HG03439 (cell line): ENCODE data around the gene PIGT.

ENCODE experiments used
- ATAC-seq: cut with Tn5 transposase; IDR thresholded peaks from one replicate; pipeline ENCODE4 v1.9.1; 2021; ENCODE audit warnings: mild to moderate bottlenecking, moderate library complexity; ENCODE audit not compliant: unreplicated experiment

The PIGT gene

DNA sequence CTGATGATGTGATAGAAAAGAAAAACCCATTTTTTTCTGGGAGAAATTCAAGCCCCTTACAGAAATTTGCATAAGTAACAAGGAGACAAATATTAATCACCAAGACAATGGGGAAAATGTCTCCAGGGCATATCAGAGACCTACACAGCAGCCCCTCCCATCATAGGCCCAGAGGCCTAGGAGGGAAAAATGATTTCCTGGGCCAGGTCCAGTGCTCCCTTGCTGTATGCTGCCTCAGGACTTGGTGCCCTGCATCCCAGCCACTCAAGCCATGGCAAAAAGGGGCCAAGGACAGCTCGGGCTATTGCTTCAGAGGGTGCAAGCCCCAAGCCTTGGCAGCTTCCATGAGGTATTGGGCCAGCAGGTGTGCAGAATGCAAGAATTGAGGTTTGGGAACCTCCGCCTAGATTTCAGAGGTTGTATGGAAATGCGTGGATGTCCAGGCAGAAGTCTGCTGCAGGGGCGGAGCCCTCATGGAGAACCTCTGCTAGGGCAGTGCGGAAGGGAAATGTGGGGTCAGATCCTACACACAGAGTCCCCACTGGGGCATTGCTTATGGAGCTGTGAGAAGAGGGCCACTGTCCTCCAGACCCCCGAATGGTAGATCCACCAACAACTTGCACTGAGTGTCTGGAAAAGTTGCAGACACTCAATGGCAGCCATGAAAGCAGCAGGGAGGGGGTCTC, 15.5 kb upstream of the PIGT start:
- no peak for ATAC-seq

GRCh38 chr20:45402946-45403345, 13.0 kb upstream of the PIGT start:
- no peak for ATAC-seq

GRCh38 chr20:45404438-45404837, 11.5 kb upstream of the PIGT start:
- ATAC-seq: no peak

DNA sequence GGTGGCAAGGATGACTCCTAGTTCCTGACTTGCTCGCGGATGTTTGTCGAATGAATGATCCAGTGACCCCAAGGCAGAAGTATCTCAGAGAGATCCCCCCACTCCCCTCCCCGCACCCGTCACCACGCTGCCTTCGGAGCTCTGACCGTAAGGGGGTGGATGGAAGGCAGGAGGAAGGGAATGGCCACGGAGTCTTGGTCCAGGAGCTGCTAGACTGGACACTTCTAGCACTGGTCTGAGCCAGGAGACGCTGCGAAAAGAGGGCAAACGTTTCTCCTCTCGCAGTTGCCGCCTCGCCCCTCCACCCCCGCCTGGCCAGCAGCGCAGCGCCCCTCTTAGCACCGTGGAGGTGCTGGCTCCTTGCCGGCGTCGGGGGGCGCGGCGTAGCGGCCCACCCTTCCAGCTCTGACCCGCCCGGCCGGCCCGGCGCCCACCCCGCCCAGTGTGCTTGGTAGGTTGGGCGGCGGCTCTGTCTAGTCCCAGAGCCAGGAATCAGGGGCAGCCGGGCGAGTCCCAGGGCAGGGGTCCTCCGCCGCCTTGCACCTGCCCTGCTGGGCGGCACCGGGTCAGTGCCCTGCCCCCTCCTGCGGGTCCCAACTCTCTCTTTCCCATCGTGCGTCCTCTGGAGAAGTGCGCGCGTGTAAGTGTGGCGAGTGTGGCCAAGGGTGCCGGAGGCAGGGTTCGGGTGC, 10.2 kb upstream of the PIGT start:
- no peak for ATAC-seq

GRCh38 chr20:45406260-45407066, 9.5 kb upstream of the PIGT start:
- no peak for ATAC-seq

DNA sequence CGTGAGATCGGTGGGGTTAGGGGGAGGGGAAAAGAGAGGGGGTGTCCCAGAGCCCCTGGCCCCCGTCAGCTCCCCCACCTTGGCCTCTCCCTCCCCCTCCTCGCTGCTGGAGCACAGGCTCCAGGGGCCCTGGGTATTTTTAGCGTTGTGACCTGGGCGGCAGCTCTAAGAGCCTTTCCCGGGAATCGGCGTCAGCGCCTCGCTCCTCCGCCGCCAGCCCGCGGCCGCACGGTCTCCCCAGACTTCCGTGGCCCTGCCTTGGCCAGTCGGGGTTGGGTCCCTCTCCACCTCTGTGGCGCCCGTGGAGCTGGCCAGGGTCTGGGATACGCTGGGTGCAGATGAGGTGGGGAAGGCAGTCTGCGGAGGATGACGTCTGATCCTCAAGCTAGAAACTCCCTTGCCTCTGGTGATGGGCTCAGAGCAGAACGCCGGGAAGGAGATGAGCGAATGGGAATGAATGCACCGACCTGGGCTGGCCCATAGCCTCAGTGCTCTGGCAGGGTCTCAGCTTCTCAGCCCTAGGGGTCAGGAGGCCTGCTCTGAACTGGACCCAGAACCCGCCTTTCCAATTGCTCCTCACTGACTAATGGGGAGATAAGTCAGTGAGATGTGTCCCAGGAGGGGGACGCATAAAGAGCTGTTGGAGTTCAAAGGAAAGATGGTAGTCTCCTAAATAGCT, 8.7 kb upstream of the PIGT start:
- ATAC-seq: no peak

DNA sequence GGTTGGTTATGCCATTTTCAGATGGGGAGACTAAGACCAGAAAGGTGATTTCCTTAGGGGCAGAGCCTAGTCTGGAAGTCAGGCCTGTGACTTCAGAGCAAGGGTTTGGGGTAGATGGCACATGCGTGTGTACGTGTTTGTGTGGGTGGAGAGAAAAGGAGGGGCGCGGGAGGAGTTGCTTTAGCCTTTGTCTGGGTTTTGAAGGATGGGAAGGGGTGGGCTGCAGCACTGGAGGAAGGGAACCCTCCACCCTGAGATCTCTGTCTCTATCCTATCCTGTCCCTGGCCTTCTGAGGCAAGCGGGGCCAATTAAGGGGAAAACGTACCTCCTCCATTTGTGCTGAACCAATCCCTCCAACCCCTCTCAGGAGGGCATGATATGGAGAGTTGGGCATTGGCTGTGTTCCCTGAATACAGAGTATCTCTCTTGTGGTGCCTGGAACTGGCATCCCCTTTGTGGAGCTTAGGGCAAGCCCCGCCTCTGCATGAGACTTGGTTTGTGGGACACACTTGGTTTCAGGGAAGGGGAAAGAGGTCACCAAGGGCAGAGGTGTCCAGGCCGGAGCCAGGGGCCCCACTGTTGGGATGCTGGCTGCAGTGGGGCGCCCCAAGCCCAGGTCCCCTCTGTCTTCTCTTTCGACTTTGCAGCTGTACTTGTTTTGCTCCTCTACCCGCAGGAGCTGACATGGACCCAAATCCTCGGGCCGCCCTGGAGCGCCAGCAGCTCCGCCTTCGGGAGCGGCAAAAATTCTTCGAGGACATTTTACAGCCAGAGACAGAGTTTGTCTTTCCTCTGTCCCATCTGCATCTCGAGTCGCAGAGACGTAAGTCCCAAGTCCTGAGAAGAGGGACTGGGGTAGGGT, 7.9 kb upstream of the PIGT start, which contains the start of gene DBNDD2:
Gene DBNDD2, plus strand, starts transcription at position 507 of the 863 bp plus-strand sequence. Its CDS starts 179 bp downstream, at position 686.
- ATAC-seq: no peak

GRCh38 chr20:45408646-45409213, 7.2 kb upstream of the PIGT start:
- ATAC-seq: no peak

GRCh38 chr20:45409521-45410272, 6.2 kb upstream of the PIGT start:
- no peak for ATAC-seq

- no peak for ATAC-seq
These were observed 5.1 kb upstream of the PIGT start for GRCh38 chr20:45410887-45411286.

DNA sequence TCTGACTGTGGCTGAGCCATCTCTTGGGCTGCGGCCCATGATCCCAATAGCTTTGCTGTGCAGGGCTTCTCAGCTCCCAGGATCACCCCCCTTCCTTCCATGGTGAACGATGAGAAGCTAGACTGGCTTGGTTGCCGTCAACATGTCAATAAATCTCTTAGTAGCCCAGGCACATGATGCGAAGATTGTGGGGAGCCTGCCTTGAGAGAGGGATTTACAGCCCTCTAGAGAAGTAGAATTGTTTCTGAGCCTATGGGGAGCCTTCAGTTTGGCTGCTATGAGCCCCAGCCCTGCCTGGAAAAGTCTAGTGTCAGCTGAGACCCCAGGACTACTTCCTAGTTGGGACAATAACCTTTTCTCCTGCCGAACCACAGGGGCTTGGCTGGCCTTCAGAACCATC, 3.3 kb upstream of the PIGT start:
- ATAC-seq: no peak

DNA sequence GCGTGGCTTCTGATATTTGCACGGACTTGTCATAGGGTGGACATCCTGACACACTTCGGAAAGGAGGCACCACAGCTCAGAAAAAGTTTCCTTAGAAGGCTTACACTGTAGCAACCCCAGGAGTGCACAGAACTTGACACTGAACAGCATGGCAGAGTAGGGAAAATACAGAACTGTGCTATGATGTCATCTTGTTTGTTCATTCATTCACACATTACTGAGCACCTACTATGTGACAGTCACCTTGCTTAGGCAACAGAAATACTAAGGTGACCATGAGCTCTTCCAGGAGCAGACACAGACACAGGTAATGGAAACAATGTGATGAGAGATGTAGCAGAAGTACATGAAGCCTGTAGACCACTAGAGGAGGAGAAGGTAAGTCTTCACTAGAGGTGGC, 2.5 kb upstream of the PIGT start:
- no peak for ATAC-seq

GRCh38 chr20:45416917-45417316, 976 bp downstream of the PIGT start:
- no peak for ATAC-seq

DNA sequence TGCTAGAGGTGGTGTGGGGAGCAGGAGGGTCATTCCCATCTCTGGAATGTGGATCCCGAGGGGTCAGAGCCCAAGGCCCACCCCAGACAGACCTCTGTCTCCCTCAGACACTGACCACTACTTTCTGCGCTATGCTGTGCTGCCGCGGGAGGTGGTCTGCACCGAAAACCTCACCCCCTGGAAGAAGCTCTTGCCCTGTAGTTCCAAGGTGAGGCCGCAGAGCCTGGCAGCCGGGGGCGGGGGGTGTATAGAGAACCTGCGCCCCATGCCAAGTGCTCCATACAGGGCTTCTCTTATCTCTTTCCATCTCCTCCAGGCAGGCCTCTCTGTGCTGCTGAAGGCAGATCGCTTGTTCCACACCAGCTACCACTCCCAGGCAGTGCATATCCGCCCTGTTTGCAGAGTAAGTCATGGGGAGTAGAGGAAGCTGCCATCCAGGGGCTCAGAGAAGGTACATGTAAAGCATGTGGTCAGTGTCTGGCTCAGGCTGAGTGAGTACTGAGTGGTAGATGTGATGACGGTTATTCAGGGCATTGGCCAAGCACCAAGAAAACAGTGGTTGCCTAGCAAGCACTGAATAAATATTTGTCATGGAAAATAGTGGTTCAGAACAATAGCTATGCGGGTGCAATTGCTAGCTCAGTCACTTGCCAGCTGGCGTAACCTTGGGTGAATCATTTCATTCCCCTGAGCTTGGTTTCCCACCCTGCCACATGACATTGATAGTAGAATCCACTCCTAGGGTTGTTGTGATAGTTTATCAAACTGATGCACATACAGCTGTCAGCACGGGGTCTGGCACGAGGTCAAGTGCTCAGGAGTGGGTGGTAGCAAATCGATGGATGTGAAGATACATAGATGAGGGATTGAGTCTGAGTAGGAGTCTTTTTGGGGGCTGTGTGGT, 3.5 kb downstream of the PIGT start:
- peak; percentile 72 for ATAC-seq

GRCh38 chr20:45420125-45420524, 4.2 kb downstream of the PIGT start:
- ATAC-seq: no peak

DNA sequence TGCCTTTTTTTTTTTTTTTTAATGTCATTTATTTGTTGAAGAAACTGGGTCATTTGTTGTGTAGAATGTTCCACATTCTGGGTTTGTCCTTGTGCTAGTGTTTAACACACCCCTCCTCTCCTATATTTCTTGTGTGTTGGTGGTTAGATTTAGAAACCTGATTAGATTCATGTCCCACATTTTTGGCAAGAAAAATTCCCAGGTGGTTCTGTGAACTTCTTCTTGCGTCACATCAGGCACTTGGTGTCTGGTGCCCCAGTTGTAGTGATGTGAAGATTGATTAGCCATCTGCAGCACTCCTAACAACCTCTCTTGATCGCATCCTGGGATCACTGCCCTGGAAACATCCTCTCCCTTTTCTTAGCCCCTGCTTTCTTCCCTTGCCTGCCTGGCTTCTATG, 7.8 kb downstream of the PIGT start:
- ATAC-seq: no peak

DNA sequence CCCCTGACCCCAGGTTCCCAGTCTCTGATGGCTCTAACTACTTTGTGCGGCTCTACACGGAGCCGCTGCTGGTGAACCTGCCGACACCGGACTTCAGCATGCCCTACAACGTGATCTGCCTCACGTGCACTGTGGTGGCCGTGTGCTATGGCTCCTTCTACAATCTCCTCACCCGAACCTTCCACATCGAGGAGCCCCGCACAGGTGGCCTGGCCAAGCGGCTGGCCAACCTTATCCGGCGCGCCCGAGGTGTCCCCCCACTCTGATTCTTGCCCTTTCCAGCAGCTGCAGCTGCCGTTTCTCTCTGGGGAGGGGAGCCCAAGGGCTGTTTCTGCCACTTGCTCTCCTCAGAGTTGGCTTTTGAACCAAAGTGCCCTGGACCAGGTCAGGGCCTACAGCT, 9.6 kb downstream of the PIGT start:
- no peak for ATAC-seq

GRCh38 chr20:45426320-45427016, 10.5 kb downstream of the PIGT start:
- ATAC-seq: no peak
